Activated CD8-positive, alpha-beta memory T cell treated with anti-CD3 and anti-CD28 coated beads, Interleukin-2, amount 50 U/mL, for 1 hour (primary cell): ENCODE measurements around the gene MYOCD.

Source experiments
- DNase-seq: peaks from one replicate; pipeline ENCODE4 v3.0.0-alpha.2; 2020; ENCODE audit errors: extremely low read depth

Gene MYOCD

DNA sequence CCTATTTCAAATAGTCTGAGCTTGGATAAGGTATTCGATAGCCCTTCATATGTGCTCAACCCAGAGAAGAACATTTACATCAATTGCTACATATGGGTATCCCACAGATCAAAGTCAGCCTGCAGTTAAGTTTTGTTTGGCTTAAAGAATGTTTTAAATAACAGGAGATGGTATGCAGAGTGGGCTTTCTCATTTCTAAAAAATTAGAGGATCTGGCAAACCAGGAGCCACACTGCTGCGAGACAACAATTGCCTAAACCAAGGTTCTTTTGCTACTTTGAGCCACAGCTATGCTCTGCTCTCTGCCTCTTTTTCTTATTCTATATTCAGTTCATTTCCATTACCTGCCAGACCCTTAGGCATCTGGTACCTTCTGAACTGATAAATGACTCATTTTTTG, 93.4 kb downstream of the MYOCD start:
- no peak for DNase-seq

DNA sequence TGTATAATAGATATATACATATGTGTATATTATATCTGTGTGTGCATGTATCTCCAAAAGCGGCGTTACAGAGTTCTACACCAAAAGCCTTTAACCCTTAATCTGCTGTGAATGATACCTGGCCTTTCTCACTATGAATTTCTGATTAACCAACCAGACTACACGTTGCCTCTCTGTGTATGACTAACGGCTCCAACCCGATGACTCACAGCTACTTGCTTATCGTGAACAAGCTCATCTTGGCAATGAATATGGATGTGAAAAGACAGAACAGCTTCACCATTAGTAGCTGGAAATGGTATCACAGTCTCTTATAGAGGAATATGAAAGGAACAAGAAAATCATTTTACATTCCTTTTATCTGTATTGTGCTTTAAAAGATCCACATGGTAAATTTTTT, 99.9 kb downstream of the MYOCD start:
- DNase-seq = no peak

DNA sequence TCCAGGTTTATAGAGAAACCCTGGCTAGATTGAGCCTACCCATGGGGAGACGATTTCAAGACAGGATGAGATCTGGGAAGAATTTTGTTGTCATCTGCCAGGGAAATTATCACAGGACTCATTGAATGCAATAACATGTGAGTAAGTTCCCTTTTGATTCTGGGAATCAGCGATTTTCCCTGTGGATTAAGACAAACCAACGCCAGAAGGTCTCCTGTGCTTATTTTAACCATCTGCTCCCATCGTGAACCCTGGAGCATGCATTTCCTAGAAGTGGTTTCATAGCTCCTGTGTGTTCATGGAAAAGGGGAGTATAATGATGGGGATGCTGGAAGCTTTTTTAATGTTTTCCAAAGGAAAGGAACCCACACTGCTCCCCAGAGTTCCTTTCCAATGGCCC, 102.6 kb downstream of the MYOCD start:
- no peak for DNase-seq

DNA sequence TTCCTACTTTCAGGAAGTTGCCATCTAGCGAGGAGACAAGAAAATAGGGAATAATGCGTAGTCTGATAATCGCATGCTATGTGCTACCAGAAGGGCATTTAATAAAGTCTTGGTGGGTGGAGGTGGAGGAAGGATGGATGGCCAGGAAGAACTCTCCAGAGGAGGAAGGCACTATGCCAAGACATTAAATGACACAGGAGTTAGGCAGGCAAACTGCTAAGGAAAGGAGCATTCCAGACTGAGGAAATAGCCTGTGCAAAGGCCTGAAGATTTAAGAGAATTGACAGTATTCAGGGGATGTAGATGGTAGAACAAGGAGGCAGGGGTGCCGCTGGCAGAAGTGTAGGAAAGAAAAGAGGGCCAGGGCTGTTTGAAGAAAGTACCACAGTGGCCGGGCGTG, 104.3 kb downstream of the MYOCD start:
- no peak for DNase-seq

DNA sequence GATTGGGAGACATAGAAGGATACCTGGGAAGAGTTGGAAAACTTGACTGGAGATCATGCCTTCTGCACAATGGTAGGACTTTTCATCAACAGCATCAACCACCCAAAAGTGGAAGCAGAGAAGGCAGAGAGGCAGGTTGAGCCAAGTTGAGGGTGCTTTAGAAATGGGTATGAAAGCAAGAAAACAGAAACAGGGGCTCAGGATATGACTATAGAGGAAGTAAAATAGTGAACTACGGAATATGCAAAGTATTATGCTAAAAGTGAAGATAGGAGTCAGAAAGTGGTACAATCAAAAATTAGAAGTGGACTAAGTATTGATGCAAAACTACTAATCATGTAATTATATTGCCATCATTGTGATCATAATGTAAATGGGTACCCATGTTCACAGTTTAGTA, 107.5 kb downstream of the MYOCD start:
- DNase-seq = no peak

DNA sequence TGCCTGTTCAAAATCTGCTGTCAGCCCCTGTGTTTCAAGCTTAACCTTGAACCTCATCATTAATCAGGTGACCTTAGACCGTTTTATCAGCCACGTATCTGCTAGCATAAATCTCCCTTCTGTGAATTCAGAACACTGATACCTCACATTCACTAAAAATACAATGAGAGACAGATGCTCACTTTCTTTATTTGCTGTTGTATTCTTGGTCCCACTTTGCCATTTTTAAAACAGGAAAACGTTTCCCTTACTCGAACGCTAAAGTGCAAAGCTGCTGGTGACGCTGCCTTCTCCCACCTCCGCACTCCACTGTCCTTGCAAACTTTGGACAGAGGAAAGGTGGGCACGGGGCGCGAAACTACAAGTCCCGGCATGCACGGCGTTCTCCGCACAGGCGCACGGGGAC, 123.4 kb downstream of the MYOCD start:
- no peak for DNase-seq

GRCh38 chr17:12789481-12790248, 124.0 kb downstream of the MYOCD start, which contains the start of gene ARHGAP44:
TSS of gene ARHGAP44 (plus strand) at chr17:12789498. CDS start at chr17:12789839, 341 bp downstream.
- DNase-seq = no peak

GRCh38 chr17:12790249-12791106, 124.8 kb downstream of the MYOCD start:
- no peak for DNase-seq

DNA sequence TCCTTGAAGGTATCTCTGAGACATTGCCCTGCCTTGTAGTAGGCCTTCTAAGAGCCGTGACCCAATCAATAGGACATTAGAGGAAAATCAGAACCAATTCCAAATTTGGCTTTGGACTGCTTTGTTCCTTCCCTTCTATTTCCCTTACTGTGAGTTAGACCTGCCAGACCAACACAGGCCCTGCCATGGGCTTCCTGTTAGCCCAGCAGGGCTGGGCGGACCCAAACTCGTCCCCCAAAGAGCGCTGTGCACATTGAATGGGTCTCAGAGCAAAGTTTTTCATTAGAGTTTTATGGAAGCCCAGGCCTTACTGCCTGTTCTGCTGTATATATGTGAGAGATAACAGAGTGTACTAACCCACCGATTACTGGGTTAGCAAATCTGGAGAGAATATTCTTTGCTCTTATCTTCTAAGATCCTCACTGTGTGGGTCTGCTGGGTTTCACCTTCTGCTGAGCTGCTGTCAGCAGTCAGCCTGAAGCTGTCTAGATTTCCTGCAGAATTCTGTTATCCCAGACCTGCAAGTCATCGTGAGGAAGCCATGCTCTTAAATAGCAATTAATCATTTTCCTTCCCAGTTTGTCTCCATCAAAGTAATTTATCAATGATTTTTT, 129.3 kb downstream of the MYOCD start:
- DNase-seq = no peak

- no peak for DNase-seq
Observed at GRCh38 chr17:12800855-12801365, 135.2 kb downstream of the MYOCD start.

GRCh38 chr17:12806630-12807029, 140.9 kb downstream of the MYOCD start:
- DNase-seq = no peak

- no peak for DNase-seq
Observed at GRCh38 chr17:12808723-12809122, 143.0 kb downstream of the MYOCD start.

DNA sequence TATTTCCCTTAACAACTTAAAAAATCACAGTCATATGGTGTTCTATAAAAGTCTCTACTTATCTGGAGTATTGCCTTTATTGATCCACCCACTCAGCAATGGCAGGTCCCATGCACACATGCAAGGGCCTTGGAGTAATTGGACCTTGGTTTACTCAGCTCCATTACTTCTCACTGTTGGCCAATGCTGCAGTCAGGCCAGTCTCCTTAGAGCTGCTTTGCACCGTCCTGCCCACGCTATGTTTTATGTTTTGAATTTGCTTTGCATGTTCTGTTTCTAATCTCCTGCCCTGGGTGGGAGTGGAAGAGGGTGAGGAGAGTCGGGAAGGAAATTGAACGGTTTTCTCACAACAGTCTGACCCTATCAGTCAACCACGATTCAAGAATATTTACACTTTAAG, 147.2 kb downstream of the MYOCD start:
- no peak for DNase-seq

DNA sequence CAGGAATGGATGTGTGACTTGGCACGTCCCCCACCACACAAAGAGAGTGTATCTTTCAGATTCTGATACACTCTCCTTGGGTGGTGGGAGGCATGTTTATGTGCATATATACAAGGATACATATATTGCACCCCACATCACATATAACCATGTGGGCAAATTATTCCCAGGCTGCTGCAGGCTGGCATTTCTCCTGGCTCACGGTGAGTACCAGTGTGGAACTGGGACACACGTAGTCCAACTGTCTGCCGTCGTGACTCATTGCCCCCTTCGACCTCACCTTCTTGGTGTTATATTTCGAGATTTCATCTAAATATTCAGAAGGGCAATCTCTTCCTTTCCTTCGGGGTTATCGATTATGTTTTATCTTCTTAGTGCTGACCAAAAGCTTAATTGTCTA, 148.0 kb downstream of the MYOCD start:
- DNase-seq = no peak

- no peak for DNase-seq
Observed at GRCh38 chr17:12814718-12815117, 149.0 kb downstream of the MYOCD start.

- no peak for DNase-seq
Observed at GRCh38 chr17:12815642-12816141, 150.0 kb downstream of the MYOCD start.
